PC-9 (cell line): ENCODE results near the gene HOOK1.

Experiments used
- EZH2 ChIP-seq: fragments of 200-600 bp; sonication (generic); IDR thresholded peaks from 2 replicates; pipeline ENCODE4 v1.8.0; 2017; ENCODE audit warnings: antibody characterized with exemption, low read depth
- TF ChIP-seq, protein P1 (sequence below): fragments of 200-600 bp; sonication (generic); conservative IDR thresholded peaks from 2 replicates; pipeline ENCODE4 v1.6.1; 2017; ENCODE audit warnings: mixed run types, antibody characterized with exemption, mild to moderate bottlenecking, moderate library complexity

- TF ChIP-seq, protein P1, sequence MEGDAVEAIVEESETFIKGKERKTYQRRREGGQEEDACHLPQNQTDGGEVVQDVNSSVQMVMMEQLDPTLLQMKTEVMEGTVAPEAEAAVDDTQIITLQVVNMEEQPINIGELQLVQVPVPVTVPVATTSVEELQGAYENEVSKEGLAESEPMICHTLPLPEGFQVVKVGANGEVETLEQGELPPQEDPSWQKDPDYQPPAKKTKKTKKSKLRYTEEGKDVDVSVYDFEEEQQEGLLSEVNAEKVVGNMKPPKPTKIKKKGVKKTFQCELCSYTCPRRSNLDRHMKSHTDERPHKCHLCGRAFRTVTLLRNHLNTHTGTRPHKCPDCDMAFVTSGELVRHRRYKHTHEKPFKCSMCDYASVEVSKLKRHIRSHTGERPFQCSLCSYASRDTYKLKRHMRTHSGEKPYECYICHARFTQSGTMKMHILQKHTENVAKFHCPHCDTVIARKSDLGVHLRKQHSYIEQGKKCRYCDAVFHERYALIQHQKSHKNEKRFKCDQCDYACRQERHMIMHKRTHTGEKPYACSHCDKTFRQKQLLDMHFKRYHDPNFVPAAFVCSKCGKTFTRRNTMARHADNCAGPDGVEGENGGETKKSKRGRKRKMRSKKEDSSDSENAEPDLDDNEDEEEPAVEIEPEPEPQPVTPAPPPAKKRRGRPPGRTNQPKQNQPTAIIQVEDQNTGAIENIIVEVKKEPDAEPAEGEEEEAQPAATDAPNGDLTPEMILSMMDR = no peak
- no peak for TF ChIP-seq EZH2
These were observed 25.9 kb upstream of the HOOK1 start for GRCh38 chr1:59788825-59789224.
